ENCODE data around the gene MAML3.

MAML3 gene

DNA sequence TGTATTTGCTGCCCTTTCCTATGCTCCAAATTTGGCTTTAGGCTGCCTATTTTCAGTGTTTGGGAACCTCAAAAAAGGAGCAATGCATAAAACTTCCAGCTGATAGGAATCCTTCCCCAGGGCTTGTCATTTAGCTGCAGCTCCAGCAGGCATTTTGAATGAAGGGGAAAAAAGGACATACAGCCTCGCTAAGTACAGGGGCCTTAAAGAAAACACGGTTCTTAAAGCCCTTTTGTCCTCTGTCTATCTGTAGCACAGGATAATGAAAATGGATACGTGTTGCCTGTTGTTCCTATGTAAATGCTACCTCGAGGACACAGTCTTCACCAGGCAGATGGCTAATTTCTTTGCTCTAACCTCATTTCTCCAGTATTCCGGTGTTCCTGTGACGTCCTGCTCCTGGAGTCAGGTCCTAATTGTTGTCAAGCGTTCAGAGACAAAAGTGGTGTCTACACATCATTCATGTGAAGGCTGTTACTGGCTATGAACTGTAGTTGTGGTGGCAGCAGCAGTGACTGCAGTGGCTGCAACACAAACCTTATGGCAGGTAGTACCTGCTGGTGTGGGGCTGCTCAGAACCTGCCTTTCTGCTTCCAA, 371.0 kb downstream of the MAML3 start:
- no peak for DNase-seq
- intact Hi-C loops (cut with DNase I), result no loop called here

DNA sequence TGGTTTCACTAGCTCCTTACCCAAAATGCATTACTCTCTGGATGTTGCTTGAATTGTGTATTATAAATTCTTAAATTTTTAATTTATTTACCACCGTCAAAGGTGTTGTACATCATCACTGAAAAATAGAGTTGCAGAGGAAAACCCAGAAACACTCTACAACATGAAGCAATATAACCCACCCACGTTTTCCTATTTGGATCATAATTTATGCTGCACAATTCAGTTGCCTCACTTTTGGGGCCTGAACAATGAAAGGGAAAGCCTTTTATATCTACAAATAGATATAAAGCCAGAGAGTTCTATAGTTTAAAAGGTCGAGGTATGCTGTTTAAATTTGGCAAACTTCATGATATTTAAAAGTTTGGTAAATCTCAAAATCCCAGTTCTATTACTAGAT, 372.9 kb downstream of the MAML3 start:
- no peak for DNase-seq
- intact Hi-C loops (cut with DNase I), result no loop called here

DNA sequence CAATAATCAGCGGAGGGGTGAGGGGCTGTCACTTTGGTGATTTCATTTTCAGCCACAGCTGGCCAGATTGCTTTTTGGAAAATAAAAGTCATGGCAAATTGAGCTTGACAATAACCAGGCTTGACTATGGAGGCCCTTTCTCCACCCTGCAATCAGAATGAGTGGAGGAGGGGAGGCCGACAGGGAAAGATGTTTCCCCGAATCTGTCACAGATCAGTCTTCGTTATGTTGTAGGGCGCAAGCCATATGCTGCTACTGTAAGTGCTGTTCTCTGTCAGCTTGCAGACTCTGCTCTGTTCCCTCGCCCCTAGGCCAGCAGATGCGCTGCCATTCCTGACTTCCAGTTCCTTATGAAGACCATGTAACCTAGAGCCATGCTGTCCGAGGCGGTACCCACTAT, 374.3 kb downstream of the MAML3 start:
- DNase-seq, result no peak
- intact Hi-C loops (cut with DNase I), result no loop called here

DNA sequence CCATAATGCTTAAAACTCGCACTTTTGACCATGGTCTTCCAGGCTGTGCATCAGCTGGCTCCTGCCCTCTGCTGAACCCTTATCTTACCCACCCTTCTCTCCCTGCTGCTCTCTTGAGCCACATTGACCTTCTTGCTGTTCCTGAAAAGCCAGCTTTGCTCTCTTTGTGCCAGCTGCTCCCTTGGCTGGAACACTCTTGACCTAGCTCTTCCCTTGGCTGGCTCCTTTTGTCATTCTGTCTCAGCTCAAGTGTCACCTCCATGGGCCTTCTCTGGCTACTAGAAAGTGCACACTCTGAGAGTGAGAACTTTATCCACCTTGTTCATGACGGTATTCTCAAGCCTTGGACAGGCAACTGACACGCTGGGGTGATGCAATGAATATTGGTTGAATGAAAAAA, 376.2 kb downstream of the MAML3 start:
- intact Hi-C loops (cut with DNase I), result no loop called here
- no peak for DNase-seq

DNA sequence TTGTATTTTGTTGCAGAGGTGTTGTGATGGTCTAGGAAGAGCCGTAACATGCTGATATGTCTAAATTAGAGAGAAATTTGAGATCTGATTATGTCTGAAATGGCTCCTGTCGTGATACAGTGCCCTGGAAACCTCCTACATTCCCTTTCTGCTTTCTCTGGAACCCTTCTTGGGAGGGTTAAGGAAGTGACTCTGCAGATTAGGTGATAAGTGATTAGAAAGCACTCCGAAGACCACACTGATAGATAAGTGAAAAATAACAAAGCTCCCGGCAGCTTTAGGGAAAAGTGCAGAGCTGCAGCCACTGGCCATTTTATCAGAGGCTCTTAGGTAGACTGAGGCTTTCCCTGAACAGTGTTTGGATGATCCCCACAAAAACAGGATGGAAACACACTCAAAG, 377.7 kb downstream of the MAML3 start:
- DNase-seq, result no peak
- intact Hi-C loops (cut with DNase I), result no loop called here

DNA sequence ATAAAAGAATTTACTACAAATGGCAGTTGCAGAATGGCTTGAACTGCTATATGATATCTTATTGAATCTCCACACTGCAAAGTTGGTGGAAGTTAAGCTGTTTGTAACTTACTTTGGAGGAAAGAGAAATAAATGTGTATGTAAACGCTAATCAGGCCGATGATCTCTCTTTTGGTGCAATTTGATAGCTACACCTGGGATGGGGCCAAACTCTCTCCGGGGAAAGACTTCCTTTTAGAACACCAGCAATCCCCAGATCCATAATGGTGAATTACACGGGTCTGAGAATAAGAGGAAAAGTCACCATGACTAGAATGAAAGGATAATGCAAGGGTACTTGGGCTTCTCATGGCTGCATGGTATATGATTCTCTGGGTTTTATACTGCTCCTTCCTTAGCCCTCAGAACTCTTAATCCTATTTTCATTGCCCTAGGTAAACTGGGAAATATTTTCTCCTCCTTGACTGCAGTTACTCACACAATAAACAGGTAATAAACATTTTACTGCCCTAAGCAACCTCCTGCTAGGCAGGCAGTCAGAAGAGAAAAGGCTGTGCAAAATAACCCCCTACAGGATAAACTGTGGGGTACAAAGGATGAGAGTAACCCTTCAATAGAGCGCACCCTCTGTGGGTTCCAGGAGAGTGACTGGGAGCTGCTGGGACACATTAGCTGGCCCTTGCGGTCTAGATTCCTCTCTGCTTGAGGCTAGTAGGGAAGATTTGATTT, 379.1 kb downstream of the MAML3 start:
- intact Hi-C loops (cut with DNase I), result no loop called here
- no peak for DNase-seq

DNA sequence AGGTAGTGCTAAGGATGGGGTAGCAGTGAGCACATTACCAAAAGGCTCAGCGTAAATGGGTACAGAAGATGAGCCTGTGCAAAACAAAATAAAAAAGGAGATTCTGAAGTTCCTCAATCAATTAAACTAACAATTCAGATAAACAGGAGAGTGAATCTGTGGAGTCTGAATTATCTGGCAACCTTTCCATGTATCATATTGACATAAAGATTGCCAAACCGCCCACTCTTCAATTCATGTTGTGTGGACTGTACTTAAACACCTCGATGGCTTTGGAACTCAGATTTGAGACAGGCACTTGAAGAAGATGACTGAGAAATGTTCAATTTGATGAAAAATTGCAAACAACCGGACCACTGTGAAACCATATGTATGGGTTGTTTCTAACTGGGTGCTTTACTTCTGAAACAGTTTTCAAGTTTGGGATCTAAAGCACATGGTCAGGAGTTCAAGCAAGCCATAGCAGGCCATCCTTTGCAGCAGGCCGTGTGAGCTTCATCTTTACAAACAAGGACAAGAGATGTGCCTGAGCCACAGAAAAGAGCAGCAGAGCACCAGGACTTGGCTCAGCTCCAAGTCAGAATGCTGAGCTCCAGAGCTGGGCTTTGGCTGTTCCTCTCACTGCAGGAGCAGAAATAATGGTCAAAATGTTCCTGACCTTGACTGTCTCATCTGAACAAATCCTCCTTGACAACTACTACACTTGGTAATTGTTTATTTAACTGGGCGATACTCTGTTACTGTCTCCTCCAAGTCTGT, 380.2 kb downstream of the MAML3 start:
- intact Hi-C loops (cut with DNase I), result no loop called here

DNA sequence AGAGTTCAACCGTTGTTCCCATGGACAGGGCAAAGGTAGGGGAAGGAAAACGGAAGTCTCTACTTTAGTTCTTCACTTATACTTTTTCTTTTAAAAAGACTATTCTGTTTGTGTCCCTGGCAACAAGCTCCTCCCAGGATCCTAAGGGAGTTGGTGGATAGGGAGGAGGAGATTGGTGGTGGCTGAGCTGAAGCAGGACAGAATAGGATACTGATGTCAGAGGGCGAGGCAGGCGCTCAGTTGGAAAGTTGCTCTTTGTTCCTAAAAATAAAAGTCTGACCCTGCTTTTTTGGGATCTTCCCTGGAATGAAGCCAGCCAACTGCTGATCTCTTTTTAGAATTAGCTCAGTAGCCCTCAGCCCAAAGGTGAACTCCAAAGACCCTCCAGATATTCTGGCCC, 383.6 kb downstream of the MAML3 start:
- no peak for DNase-seq
- intact Hi-C loops (cut with DNase I), result no loop called here

More for the DNA sequence above, 380.2 kb downstream of the MAML3 start:
- no peak for DNase-seq

DNA sequence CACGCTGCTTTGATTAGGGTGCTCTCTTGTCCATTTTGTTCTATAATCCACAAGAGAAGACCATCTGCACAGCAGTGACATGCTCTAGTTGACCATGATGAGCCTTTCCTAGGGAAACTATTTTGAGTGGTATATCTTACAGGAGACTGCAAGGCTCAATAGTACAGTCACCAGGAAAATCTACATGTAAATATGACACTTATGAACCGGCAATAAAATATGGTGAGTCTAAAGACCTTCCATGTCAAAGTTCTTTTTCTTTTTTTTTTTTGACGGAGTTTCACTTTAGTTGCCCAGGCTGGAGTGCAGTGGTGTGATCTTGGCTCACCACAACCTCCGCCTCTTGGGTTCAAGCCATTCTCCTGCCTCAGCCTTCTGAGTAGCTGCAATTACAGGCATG, 384.6 kb downstream of the MAML3 start:
- no peak for DNase-seq
- intact Hi-C loops (cut with DNase I), result no loop called here

DNA sequence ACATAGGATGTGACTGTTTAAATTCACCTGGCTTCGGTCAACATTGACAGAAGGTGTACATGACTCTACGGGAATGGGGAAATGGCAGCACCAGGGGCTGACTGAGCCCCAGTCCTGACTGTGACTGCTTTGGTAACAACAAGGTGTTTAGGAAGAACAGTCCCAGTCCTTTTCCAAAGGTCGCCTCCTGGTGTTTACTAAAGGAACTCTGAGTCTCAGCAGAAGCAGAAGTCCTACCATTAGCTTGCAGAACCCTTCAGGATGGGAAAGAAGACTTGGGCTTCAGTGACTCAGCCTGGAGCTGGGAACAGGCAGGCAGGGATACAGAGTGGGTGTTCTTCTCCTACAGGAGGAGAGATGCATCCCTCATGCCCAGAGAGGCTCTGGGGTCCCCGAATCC, 385.1 kb downstream of the MAML3 start:
- intact Hi-C loops (cut with DNase I), result no loop called here
- DNase-seq, result no peak

DNA sequence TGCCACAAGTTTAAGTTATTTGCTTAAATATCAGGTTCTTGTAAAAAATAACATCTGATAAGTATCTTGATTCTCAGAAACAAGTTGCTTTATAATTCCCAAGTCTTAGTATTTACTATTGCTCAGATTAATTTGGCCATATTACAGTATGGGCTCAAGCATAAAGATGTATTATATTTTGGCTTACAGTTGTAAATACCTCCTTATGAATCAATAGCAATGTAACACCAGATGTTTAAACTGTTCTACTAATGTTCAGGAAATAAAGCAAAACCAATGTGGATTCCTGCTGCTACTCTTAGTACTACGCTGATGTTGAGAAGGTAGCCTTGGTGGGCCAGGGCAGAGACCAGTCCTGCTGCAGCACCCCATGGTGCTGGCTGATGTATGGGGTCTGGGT, 385.6 kb downstream of the MAML3 start:
- DNase-seq, result no peak
- intact Hi-C loops (cut with DNase I), result no loop called here

DNA sequence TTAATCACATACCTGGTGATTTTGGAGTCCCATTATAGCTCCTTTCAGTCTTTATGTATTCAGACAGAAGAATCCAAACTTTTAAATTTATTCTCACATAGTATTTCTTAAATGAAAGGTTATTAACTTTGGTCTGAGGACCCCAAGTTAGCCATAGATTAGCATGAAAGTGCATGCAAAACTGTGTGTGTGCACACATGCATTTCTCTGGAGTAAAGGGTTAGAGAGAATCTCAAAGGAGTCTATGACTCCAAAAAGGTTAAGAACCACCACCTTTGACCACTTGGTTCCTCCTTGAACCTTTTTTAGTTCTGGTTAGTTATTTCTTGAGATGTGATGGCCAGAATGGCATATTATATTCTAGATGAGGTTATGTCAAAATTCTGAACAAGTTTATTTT, 386.4 kb downstream of the MAML3 start:
- intact Hi-C loops (cut with DNase I), result no loop called here
- no peak for DNase-seq

DNA sequence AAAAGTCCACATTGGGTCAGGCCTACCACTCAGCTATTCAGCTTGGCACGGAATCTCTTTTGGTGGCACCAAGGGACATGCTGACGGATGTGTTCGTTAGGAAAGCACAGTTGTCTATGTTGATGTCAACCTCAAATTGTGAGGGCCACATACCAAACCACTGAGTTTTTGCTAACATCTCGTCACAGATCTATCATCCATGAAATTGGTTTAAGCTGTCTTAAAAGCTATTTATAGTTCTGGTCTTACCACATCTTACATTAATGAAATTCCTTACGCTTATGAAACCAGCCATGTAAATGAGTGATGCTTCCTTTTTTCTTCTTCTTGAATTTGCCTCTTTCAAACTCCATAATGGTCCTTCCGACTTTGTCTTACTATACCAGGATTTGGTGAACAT, 386.8 kb downstream of the MAML3 start:
- no peak for DNase-seq
- intact Hi-C loops (cut with DNase I), result no loop called here

DNA sequence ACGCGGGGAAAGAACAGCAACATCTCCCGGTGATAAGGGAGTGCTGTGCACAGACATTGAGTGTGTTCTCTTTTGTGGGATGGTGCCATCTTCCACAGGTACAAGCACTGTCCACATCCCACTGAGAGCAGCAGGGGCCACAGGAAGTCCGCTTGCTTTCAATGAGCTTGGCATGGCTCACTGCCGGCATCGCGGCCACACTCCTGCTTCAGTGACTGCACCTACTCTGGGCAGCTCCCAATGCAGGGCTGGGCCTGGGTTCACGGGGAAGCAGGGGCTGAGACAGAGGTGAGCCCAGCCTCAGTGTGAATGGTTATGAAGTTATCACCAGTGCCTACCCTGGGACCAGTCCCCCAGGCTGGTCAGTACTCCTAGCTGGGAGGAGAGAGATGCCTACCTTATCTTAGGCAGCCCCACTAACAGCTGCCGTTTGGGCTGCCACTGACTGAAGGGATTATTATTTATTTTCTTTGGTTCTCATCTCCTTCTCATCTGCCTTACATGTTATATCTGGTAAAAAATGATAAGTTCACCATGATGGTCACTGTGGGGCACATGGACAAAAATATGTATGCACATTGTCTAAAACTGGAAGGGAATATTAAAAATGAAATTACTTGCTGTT, 389.2 kb downstream of the MAML3 start:
- intact Hi-C loops (cut with DNase I), result no loop called here
- peak in 2 of 10 donors; percentile 70 to 83 for DNase-seq

DNA sequence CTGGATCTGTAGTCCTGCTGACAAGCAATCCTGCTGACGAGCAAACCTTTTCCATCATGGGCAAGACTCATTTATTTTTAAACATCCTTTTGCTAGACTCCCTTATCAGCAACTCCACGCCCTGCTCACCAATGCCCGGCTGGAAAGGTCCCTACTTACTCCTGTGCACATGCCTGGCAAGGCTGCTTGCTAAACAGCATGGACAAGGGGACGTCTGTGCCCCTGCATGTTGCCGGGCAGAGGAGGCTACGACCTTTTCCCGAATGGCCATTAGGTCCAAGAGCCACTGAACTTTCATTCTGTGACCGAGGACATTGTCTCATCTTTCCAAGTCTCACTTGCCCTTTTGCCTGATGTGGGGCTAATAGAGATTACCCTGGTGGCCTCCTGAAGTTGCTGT, 389.8 kb downstream of the MAML3 start:
- intact Hi-C loops (cut with DNase I), result no loop called here
- peak in 1 of 10 donors; percentile 74 for DNase-seq

DNA sequence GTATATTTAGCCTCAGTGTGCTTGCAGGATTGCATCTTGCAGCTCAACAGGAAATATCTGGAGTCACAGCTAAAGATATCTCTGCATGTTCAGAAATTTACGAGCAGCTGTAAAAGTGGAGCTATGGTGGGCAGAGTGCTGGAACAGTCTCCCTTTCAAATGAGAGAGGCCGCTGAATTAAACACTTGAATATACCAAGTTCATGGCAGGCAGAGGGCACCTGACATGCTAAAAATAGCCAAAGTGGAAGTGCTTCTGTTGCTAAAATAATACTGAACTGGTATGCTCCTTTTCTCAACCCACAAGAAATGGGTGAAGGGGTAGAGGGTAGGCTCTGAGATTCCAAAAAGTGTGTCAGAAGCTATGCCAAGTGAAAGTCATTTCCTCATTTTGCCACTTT, 390.3 kb downstream of the MAML3 start:
- intact Hi-C loops (cut with DNase I), result no loop called here
- no peak for DNase-seq

DNA sequence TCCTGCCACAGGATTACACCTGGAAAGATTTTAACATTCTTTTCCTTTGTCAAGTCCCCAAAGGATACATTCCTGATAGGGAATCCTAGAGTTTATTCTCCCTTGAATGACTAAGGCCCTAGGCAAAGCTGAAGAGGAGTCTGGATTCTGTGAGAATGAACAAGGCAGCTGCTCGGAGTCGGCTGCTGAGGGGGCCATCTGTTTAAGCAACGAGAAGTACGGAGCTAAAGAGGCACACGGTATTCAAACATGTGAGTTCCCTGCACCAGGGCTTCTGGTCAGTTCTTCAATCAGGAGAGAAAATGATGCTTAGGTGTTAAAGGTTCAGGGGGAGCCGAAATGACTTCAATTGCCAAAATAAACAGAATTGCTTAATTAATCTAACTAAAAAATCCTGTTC, 390.8 kb downstream of the MAML3 start:
- intact Hi-C loops (cut with DNase I), result no loop called here
- peak in 3 of 10 donors; percentile 35 to 91 (median 79) for DNase-seq

DNA sequence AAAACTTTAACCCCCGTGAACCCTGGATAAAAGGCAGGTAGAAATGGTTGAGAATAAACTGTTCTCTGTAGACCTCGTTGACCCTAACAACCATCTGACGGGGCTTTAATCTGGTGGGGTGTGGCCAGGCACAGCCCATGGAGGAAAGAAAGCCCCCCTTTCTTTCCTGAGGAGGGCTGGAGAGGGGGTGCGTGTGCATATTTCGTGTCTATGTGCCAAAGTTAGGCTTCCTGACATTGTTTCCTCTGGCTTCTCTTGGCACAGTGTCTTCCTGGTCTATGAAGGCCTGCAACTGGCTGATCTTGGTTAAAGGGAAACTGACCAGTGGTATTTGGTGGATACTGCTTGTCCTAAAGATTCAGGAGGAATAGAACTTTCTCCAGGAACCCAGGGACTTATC, 391.3 kb downstream of the MAML3 start:
- no peak for DNase-seq
- intact Hi-C loops (cut with DNase I), result no loop called here

DNA sequence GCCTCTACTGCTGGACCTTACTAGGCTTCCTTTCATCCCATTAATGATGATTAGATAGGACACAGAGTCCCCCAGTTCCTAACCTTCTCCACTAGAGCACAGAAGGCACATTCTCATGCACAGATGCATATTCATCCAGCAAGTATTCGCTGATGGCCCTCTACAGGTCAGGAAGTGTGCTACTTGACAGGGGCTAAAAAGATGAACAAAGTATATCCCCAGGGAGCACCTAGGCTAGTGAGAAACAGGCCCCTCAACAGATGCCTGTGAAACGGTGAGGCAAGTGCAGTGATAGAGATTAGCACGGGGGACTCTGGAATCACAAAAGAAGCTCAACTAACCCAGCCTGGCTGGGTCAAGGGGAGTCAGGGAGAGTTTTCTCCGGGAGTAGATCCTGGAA, 392.5 kb downstream of the MAML3 start:
- DNase-seq, result no peak

DNA sequence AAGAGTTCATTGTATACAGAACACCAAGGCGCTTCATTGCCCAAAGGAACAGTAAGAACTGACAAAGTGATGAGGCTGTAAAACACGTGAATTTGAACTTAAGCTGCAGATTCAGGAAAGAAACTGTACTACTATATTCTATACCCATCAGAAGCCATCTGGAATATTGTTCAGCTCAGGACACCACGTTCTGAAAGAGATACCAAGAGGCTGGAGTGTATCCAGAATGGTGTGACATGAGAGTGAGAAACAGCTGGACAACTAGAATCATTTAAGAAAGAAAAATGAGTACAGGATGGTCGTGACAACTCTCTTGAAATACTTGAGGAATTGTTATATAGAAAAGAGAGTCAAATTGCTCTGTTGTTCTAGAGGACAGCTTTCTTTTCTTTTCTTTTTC, 393.4 kb downstream of the MAML3 start:
- no peak for DNase-seq
- intact Hi-C loops (cut with DNase I), result no loop called here

More for the DNA sequence above, 392.5 kb downstream of the MAML3 start:
- intact Hi-C loops (cut with DNase I), result no loop called here

DNA sequence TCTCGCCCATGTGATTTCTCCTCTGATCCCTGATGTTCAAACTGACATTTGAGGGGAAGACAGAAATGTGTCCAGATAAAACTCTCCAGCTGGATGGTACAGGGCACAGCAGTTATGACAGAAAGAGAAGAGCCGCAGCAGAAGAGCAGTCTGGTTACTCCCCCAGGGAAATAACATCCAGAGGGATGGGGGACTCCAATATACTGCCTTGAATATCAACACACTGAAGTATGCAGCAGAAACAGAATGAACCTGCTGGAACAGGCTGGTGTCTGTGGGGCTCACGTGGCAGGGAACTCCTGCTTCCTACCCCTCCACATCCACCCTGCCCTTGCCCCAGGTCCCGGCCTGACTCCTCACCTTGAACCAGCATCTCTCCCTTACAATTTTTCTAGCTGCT, 394.9 kb downstream of the MAML3 start:
- no peak for DNase-seq
- intact Hi-C loops (cut with DNase I), result no loop called here

Data from posterior cingulate gyrus (tissue), 11 donors.